Parathyroid adenoma (tissue), 2 donors: ENCODE measurements around the gene ABCC9.

ENCODE experiments used
- H2AFZ ChIP-seq: fragments of 300-600 bp; sonication (generic); one replicate; pipeline ENCODE4 v1.7.0; 2017; ENCODE audit warnings: antibody characterized with exemption, mild to moderate bottlenecking
- H3K27ac ChIP-seq: fragments of 300-600 bp; sonication (generic); one replicate; pipeline ENCODE4 v1.7.0; 2017
- H3K27me3 ChIP-seq: fragments of 300-600 bp; sonication (generic); one replicate; pipeline ENCODE4 v1.7.0; 2017; ENCODE audit warnings: low read length; ENCODE audit not compliant: control insufficient read depth, insufficient read depth
- H3K36me3 ChIP-seq: fragments of 300-600 bp; sonication (generic); one replicate; pipeline ENCODE4 v1.7.0; 2017; ENCODE audit warnings: low read length; ENCODE audit not compliant: control insufficient read depth, insufficient read depth
- H3K4me1 ChIP-seq: fragments of 300-600 bp; sonication (generic); one replicate; pipeline ENCODE4 v1.7.0; 2017; ENCODE audit warnings: control low read depth
- H3K4me2 ChIP-seq: fragments of 300-600 bp; sonication (generic); one replicate; pipeline ENCODE4 v1.7.0; 2017; ENCODE audit warnings: low read length
- H3K4me3 ChIP-seq: fragments of 300-600 bp; sonication (generic); one replicate; pipeline ENCODE4 v1.7.0; 2017; ENCODE audit warnings: low read depth, low read length
- H3K79me2 ChIP-seq: fragments of 300-600 bp; sonication (generic); one replicate; pipeline ENCODE4 v1.7.0; 2017; ENCODE audit warnings: control low read depth
- H3K9ac ChIP-seq: fragments of 300-600 bp; sonication (generic); one replicate; pipeline ENCODE4 v1.7.0; 2017; ENCODE audit warnings: mild to moderate bottlenecking
- H3K9me3 ChIP-seq: fragments of 300-600 bp; sonication (generic); one replicate; pipeline ENCODE4 v1.7.0; 2017; ENCODE audit warnings: low read length; ENCODE audit not compliant: control insufficient read depth
- TF ChIP-seq, protein P1 (sequence below): fragments of 300-600 bp; sonication (generic); IDR thresholded peaks from one replicate; pipeline ENCODE4 v1.7.0; 2017; ENCODE audit warnings: antibody characterized with exemption, mild to moderate bottlenecking
- donor health status: primary hyperparathyroidism.

The ABCC9 gene

GRCh38 chr12:21852251-21852650 is 89.0 kb downstream of the ABCC9 start:
- TF ChIP-seq, protein P1, sequence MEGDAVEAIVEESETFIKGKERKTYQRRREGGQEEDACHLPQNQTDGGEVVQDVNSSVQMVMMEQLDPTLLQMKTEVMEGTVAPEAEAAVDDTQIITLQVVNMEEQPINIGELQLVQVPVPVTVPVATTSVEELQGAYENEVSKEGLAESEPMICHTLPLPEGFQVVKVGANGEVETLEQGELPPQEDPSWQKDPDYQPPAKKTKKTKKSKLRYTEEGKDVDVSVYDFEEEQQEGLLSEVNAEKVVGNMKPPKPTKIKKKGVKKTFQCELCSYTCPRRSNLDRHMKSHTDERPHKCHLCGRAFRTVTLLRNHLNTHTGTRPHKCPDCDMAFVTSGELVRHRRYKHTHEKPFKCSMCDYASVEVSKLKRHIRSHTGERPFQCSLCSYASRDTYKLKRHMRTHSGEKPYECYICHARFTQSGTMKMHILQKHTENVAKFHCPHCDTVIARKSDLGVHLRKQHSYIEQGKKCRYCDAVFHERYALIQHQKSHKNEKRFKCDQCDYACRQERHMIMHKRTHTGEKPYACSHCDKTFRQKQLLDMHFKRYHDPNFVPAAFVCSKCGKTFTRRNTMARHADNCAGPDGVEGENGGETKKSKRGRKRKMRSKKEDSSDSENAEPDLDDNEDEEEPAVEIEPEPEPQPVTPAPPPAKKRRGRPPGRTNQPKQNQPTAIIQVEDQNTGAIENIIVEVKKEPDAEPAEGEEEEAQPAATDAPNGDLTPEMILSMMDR, result no peak
- H3K79me2 ChIP-seq, result no peaks in the 10 kb centered on the region
- no peak overlapping the region for H3K4me3 ChIP-seq
- no peak overlapping the region for H2AFZ ChIP-seq
- H3K27me3 ChIP-seq, result no peaks in the 10 kb centered on the region
- no peak overlapping the region for H3K27ac ChIP-seq
- no peak overlapping the region for H3K9ac ChIP-seq
- H3K36me3 ChIP-seq, result no peaks in the 10 kb centered on the region
- H3K4me1 ChIP-seq, result no peaks in the 10 kb centered on the region
- H3K9me3 ChIP-seq, result no peaks in the 10 kb centered on the region
- no peak overlapping the region for H3K4me2 ChIP-seq

DNA sequence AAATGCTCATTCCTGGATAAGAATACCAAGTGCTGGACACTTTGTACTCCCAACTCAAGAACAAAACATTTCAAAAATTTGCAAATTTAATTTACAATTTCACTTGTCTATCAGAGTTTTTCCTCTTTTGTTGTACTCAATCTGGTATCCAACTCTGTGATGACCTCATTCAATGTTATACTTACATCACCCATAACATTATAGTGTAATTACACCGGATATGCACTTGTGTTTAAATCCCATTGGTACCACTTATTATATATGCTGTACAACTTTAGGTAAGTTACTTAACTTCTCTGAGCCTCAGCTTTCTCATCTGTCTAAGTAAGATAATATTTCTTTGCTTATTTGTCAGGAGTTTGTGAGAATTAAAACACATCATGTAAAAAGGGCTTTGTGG is 90.1 kb downstream of the ABCC9 start:
- Histone ChIP-seq H3K27ac (no peak overlapping the region), H3K27me3 (no peaks in the 10 kb centered on the region), H3K9me3 (no peaks in the 10 kb centered on the region), H3K4me2 (no peak overlapping the region), H3K4me3 (no peak overlapping the region), H3K4me1 (no peaks in the 10 kb centered on the region), H3K9ac (no peak overlapping the region), H2AFZ (no peak overlapping the region), H3K79me2 (no peaks in the 10 kb centered on the region), H3K36me3 (no peaks in the 10 kb centered on the region)
- TF ChIP-seq, protein P1, result no peak

DNA sequence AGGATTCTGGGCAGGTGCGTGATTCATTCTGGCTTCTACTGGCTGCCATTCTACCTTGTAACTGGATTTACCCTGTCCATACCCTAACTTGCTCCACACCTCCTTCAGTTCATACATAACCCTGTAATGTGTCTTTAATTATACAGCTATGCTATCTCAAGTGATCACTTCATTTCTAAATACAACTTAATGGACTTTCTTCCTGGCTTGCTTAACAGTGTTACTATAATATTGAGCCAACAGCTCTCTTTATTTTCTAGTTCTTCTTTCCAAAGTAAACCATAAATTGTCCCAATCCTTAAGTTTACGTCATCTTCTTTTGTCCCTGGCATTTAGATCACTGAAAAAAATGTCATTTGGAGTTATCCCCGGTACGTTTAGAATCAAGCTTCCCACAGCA is 90.8 kb downstream of the ABCC9 start:
- no peaks in the 10 kb centered on the region for H3K79me2 ChIP-seq
- H3K27ac ChIP-seq, result no peak overlapping the region
- no peak overlapping the region for H3K4me2 ChIP-seq
- H3K27me3 ChIP-seq, result no peaks in the 10 kb centered on the region
- TF ChIP-seq, protein P1, result no peak
- H3K9me3 ChIP-seq, result no peaks in the 10 kb centered on the region
- no peaks in the 10 kb centered on the region for H3K36me3 ChIP-seq
- H3K9ac ChIP-seq, result no peak overlapping the region
- H3K4me1 ChIP-seq, result no peaks in the 10 kb centered on the region
- H3K4me3 ChIP-seq, result no peak overlapping the region
- no peak overlapping the region for H2AFZ ChIP-seq

GRCh38 chr12:21849878-21850277 is 91.3 kb downstream of the ABCC9 start:
- H2AFZ ChIP-seq, result no peak overlapping the region
- H3K4me2 ChIP-seq, result no peak overlapping the region
- H3K4me3 ChIP-seq, result no peak overlapping the region
- H3K27ac ChIP-seq, result no peak overlapping the region
- no peaks in the 10 kb centered on the region for H3K27me3 ChIP-seq
- H3K9me3 ChIP-seq, result no peaks in the 10 kb centered on the region
- H3K79me2 ChIP-seq, result no peaks in the 10 kb centered on the region
- TF ChIP-seq, protein P1, result no peak
- no peaks in the 10 kb centered on the region for H3K36me3 ChIP-seq
- H3K4me1 ChIP-seq, result no peaks in the 10 kb centered on the region
- no peak overlapping the region for H3K9ac ChIP-seq

DNA sequence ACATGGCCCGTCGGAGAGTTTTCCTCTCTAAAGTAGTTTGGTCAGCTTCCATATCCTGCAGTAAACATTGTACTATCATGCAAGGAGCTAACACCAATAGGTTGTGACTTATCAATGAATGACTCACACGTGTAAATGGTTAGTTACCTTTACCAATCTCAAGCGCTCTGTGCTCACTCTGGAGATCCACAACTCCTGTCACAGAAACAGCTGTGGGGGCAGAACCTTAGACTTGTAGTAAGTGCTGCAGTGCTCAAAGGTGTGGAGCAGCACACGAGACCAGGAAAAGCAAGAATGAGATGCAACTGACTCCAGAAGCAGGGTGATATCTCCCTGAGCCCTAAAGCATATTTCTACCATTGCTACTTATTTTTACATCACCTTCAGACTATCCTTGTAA is 93.0 kb downstream of the ABCC9 start:
- H3K4me3 ChIP-seq, result no peak overlapping the region
- no peaks in the 10 kb centered on the region for H3K27me3 ChIP-seq
- H3K36me3 ChIP-seq, result no peaks in the 10 kb centered on the region
- TF ChIP-seq, protein P1, result no peak
- no peaks in the 10 kb centered on the region for H3K9me3 ChIP-seq
- H3K79me2 ChIP-seq, result no peaks in the 10 kb centered on the region
- no peak overlapping the region for H3K4me2 ChIP-seq
- no peak overlapping the region for H2AFZ ChIP-seq
- no peak overlapping the region for H3K27ac ChIP-seq
- H3K9ac ChIP-seq, result no peak overlapping the region
- no peaks in the 10 kb centered on the region for H3K4me1 ChIP-seq
